ENCODE results near the gene CAMK1D. TPM values are rescaled to one million over a fixed set of nuclear protein-coding genes. Genes with fewer than 3 reads are reported as not detected.
A peak's percentile ranks its signal among the peaks of the same experiment; 100 is the strongest.

CAMK1D gene
- total RNA-seq, 6 experiments from 2014 or later: 0.34 to 1.4 (median 0.43) TPM

DNA sequence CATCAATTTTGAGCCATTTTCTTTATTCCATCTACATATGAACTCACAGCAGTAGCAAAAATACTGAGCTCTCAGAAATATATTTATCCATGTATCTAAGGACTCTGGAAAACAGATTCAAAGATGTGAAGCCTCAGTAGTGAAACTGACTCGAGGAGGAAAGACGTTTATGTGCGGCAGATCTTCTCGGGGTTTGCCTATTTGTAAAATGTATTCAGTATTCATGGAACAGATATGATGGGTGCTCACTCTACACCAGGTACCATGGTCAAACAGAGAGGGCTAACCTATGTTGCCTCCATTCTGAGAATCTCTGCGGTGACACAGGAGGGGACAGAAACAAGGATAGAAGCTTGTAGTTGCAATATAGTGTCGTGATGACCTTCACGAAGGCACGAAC is 93.7 kb downstream of the CAMK1D start:
- Mint-ChIP-seq H3K9me3 (no peaks in the 10 kb centered on the region; the same call in 1 of the 2 replicates), H3K36me3 (ENCODE audit: low read depth) (no peaks in the 10 kb centered on the region; the same call in none of the 2 replicates), H3K4me3 (no peak overlapping the region), H3K27me3 (ENCODE audit: insufficient read depth) (peaks cover 20% of the 10 kb centered on the region), H3K27ac (no peak overlapping the region), H3K4me1 (ENCODE audit: low read depth) (peaks cover 6% of the 10 kb centered on the region; the same call in 1 of the 2 replicates)
- no peak for DNase-seq
- TF ChIP-seq, protein P1, sequence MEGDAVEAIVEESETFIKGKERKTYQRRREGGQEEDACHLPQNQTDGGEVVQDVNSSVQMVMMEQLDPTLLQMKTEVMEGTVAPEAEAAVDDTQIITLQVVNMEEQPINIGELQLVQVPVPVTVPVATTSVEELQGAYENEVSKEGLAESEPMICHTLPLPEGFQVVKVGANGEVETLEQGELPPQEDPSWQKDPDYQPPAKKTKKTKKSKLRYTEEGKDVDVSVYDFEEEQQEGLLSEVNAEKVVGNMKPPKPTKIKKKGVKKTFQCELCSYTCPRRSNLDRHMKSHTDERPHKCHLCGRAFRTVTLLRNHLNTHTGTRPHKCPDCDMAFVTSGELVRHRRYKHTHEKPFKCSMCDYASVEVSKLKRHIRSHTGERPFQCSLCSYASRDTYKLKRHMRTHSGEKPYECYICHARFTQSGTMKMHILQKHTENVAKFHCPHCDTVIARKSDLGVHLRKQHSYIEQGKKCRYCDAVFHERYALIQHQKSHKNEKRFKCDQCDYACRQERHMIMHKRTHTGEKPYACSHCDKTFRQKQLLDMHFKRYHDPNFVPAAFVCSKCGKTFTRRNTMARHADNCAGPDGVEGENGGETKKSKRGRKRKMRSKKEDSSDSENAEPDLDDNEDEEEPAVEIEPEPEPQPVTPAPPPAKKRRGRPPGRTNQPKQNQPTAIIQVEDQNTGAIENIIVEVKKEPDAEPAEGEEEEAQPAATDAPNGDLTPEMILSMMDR (IDR thresholded peaks at IDR 0.05): no peak

DNA sequence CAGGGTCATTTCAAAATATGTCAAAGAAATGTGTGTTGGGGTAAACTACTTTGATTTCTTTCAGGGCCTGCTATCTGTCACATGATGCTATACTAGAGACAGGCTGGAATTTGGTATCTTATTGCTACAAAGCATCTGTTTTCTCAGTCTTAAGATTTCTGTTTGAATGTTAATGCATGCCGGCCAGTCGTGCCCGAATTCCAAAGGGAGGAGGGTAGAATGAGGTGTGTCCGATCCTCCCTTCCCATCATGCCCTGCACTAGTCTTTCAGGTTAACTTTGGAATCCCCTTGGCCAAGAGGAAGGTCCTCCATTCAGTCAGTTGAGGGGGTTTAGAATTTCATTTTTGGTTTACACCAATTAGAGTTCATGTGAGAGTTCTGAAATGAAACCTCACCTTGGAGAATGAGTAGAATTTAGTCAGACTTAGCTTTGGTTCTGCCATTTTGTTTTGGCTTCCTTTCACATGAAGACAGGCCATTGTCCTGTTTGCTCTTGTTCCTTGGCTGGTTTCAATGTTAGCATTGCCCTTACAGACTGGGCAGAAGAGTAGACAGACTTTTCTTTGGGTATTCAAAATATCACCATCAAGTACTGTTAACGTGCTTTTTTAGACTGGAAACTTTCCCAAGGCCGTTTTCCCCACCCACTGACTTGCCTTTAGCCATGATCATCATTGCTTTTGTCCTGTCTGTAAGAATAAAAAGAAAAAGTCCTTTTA is 95.8 kb downstream of the CAMK1D start:
- TF ChIP-seq, protein P1 (IDR thresholded peaks at IDR 0.05): no peak
- Mint-ChIP-seq H3K4me1 (ENCODE audit: low read depth) (peaks cover 17% of the 10 kb centered on the region), H3K9me3 (no peaks in the 10 kb centered on the region), H3K36me3 (ENCODE audit: low read depth) (no peaks in the 10 kb centered on the region; the same call in 1 of the 2 replicates), H3K4me3 (no peak overlapping the region), H3K27me3 (ENCODE audit: insufficient read depth) (peaks cover 16% of the 10 kb centered on the region), H3K27ac (no peak overlapping the region)
- no peak for DNase-seq

DNA sequence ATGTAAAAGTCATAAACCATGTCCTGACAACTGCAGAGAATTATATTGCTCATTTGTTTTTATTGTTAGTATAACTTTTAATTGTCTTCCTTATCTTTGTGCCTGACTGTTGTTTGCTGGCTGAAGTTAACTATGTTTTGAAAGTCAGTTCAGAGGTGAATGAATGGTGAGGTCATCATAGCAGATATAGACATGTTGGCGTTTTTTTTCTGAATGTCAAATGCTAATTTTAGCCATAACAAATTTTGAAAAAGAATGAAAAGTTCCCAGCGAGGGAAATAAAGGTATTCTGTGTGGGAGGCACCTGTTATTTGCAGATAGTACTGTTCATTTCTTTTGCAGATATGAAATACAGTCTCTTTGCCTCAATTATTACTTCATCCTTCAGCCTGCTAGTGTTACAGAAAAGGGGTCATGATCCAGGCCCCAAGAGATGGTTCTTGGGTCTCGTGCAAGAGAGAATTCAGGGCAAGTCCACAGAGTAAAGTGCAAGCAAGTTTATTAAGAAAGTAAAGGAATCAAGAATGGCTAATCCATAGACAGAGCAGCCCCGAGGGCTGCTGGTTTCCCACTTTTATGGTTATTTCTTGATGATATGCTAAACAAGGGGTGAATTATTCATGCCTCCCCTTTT is 96.5 kb downstream of the CAMK1D start:
- no peak overlapping the region for H3K27ac Mint-ChIP-seq

DNA sequence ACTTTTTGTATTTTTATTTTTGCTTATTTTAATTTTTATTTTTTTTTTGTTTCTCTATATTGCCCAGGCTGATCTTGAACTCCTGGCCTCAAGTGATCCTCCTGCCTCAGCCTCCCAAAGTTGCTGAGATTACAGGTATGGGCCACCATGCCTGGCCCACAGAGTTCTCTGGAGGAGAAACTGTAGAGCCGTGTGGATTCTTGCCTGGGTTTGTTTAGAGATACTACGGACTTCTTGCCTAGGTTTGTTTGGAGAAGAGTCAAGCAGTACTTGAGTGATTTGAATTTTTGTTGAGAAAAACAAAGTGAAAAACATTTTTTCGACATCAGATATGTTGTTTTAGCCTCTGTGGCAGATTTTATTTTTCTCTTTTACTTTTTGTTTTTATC is 99.0 kb downstream of the CAMK1D start:
- H3K27ac Mint-ChIP-seq: peak overlapping the region; percentile 62
- H3K27me3 Mint-ChIP-seq (ENCODE audit: insufficient read depth): peaks cover 23% of the 10 kb centered on the region
- peaks cover 17% of the 10 kb centered on the region for H3K4me1 Mint-ChIP-seq (ENCODE audit: low read depth)
- peak overlapping the region; percentile 56 for H3K4me3 Mint-ChIP-seq
- TF ChIP-seq, protein P1 (IDR thresholded peaks at IDR 0.05): no peak
- H3K36me3 Mint-ChIP-seq (ENCODE audit: low read depth): no peaks in the 10 kb centered on the region; the same call in 1 of the 2 replicates
- H3K9me3 Mint-ChIP-seq: no peaks in the 10 kb centered on the region
- no peak for DNase-seq

More for the DNA sequence above, 96.5 kb downstream of the CAMK1D start:
- TF ChIP-seq, protein P1 (IDR thresholded peaks at IDR 0.05): no peak
- Mint-ChIP-seq H3K4me1 (ENCODE audit: low read depth) (peaks cover 17% of the 10 kb centered on the region), H3K27me3 (ENCODE audit: insufficient read depth) (peaks cover 18% of the 10 kb centered on the region), H3K4me3 (no peak overlapping the region), H3K36me3 (ENCODE audit: low read depth) (no peaks in the 10 kb centered on the region; the same call in 1 of the 2 replicates), H3K9me3 (no peaks in the 10 kb centered on the region)
- DNase-seq: no peak

DNA sequence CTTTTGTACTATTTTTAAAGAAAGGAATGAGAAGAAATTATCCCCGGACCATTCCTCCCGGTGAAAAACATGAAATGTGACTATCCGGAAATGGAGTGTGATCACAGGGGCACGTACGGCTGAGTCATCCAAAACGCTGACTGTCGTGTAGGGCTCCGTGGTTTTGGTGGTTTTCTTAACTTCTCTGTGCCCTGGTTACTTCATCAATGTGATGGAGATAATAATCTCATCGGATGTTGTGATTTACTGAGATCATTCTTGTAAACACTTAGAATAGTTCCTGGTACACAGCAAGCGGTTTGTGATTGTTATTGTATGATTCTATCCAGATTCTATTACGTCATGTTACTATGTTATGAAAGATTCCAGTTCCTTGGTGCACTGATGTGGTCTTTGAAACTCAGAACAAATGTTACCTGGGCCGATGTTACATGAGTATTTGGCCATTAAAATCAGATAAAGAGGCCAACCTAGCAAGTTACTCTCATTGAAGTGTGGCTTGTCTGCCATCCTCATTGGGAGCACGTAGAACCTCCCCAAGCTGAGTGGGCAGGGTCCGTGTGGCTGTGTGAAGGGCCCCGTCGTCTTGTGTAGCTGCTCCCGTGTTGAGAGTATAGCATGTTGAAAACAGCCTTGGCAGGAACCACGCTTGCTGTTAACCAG is 99.5 kb downstream of the CAMK1D start:
- H3K27me3 Mint-ChIP-seq (ENCODE audit: insufficient read depth): peaks cover 26% of the 10 kb centered on the region
- TF ChIP-seq, protein P1 (IDR thresholded peaks at IDR 0.05): no peak
- peak overlapping the region; percentile 62 for H3K27ac Mint-ChIP-seq
- H3K4me3 Mint-ChIP-seq: peak overlapping the region; percentile 56
- H3K4me1 Mint-ChIP-seq (ENCODE audit: low read depth): peaks cover 17% of the 10 kb centered on the region
- H3K36me3 Mint-ChIP-seq (ENCODE audit: low read depth): no peaks in the 10 kb centered on the region; the same call in 1 of the 2 replicates
- peak; percentile 90 for DNase-seq
- no peaks in the 10 kb centered on the region for H3K9me3 Mint-ChIP-seq
